ENCODE data around the gene FNDC3A.
"Not testable (repeated sequence)": the region's sequence is repeated elsewhere in the genome, so short reads cannot be mapped to it uniquely, and the experiment has no call there.

The FNDC3A gene

DNA sequence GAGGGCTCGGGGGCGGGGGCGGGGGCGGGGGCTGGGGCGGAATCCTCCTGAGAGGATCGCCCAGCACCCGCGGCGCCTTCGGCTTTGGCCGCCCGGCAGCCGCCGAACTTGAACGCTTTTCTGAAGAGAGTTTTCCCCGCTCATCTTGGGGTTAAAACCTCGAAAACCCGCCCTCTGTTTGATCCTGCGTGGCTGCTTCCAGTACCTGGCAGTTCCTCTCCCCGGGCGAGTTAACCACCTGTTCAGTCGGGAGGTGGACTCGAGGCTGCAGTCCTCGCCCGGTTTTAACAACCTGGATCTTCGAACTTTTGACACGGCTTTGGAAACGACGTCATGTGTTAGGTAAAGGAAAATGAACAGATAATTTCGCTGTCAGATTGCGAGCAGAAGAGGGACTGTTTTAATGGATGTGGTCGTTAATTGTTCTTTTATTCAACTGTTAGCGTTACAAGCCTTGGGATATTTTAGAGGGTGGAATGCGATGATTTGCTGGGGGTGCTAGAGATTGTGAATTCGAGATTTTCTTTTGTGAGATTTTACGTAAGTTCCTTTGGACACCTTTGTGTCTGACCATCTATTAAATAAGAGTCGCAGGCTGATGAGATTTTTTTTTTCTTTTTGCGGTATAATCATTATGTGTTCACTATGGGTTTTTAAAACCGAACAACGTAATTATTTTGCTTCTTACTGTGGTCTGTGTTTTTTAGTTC lies 1.0 kb downstream of the FNDC3A start:
- in situ Hi-C loops (cut with MboI; ENCODE audit: low sequenced_read_pairs): no loop called here

DNA sequence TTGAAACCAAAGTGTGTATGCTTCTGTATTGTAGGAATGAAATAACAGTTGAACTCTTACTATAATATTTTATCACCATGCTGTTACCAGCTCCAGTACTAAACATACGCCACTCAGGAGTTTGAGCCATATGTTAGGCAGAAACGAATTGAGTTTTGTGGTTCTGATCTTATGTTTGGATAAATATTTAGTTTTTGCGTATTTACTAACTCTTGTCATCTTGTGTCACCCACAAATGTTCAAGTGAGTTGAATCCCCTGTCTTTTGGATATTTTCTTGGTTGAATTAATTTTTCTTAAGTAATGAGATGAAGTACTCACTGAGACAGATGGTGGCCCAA lies 1.5 kb downstream of the FNDC3A start:
- in situ Hi-C loops (cut with MboI; ENCODE audit: low sequenced_read_pairs): no loop called here

DNA sequence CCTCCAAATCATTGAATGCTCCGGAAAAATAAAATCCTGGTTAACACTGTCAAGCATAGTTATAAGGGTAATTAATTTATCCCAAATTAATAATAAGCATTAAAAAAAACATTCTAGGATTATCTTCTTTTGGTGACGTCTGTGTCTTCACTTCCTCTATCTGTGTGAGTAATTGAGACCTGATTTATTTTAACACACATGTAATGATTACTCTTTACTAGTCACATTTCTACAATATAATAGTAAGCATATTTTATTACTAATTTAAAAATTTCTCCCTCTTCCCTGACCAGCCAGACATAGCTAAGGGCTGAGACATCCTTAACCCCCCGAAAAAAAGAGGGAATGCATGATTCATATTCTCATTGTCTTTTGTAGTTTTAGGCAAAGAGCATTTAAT lies 2.3 kb downstream of the FNDC3A start:
- in situ Hi-C loops (cut with MboI; ENCODE audit: low sequenced_read_pairs): no loop called here

DNA sequence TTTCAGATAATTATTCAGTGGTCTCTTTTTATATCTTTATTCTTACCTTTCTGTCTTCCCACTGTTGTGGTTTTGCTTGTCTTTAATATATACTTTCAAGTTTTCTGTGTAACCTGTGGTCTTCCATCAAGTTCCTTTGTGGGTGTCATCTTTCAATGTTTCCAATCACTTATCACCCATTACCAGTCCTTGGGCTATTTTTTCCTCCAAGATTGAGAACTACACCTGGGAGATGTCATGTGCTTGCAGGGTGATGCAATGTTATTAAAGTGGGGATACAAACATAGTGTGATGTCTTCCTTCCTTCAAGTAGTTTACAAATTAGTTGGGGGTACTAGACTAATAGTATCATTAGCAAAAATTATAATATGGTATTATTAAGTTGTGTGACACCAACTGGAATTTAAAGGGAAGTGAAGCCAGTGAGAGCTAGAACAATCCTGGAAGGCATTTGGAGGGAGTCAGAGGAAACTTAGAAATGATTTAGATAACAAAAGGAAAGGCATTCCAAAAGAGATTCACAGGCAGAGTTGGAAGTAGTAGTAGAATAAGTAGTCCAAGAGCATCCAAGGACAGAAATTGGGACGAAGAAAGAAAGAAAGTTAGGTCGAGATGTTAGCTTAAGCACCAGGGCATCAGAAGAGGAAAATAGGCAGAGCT lies 3.4 kb downstream of the FNDC3A start:
- in situ Hi-C loops (cut with MboI; ENCODE audit: low sequenced_read_pairs): no loop called here

DNA sequence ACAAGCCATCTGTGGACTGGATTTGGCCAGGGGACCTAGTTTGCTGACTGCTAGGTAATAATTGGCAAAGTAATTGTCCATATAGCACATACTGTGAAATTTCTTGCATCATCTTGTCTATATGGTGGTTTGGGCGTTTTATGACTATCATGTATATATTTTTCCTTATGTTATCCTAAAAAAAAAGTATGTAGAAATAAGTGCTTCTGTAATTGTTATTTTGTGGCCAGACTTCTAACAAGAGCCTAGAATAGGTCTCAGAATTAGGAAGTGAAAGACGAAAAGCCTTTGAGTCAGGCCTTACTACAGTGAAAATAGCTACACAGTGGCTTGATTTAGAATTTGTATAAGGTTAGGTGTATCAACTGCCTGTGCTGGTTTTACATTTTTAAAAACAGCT lies 4.2 kb downstream of the FNDC3A start:
- in situ Hi-C loops (cut with MboI; ENCODE audit: low sequenced_read_pairs): no loop called here

DNA sequence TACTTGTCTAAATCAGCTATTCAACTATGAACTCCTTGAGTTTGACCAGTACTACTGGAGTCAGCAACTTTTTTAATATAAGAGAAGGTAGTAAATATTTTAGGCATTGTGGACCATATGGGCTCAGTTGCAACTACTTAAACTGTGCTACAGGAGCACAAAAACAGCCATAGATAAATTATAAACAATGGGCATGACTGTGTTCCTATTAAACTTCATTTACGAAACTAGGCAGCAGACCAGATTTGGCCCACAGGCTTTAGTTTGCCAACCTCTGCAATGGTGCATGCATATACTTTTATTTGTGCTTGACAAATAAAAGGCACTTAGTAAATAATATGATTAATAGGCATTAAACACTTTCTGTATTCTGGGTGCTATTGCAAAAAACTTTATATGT lies 7.6 kb downstream of the FNDC3A start:
- in situ Hi-C loops (cut with MboI; ENCODE audit: low sequenced_read_pairs): no loop called here

DNA sequence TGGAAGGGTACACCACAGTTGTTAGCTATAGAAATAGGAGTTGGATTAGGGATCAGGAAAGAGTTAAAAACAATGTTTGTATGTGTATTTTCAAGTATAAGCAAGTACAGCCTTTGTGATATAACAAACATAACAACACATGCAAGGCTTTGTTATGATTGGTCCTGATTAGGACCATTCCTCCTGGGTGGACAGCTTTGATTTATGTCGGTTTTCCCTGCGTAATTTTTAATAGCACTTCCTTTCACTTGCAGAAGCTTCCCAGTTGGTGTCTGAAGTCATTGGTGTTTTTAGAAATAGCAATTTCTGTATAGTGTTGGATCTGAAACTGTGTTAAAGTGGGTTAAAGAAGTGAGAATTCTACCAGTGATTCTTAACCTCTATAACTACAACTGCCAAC lies 10.0 kb downstream of the FNDC3A start:
- in situ Hi-C loops (cut with MboI; ENCODE audit: low sequenced_read_pairs): no loop called here

DNA sequence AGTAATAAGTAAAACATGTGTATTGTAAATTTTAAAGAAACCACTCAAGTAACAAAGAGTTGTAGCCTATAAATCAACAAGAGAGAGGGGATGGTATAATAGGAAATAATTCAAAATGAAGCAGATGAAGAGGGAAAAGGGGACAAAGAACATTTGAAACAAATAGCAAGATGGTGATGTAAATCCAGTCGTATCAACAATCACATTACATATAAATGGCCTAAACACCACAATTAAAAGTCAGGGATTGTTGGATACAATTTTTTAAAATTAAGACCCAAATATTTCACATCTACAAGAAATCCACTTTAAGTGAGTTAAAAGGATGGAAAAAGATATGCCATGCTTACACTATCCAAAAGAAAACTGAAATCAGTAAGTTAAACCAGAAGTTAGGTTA lies 15.2 kb downstream of the FNDC3A start:
- in situ Hi-C loops (cut with MboI; ENCODE audit: low sequenced_read_pairs): no loop called here

DNA sequence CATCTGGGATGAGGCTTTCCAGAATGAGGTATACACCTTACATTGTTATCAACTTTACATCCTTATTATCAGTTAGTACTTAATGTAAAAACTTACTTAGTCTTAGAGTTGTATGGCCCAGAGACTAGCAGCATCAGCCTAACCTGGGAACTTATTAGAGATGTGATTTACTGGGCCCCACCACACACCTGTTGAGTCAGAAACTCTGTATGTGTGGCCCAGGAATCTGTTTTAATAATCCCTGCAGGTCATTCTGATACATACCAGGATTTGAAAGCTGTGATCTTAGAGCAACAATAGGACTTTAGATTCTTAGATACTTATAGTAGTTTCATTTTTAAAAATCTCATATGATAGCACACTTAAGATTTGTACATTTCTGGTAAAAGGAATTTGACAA lies 17.4 kb downstream of the FNDC3A start:
- in situ Hi-C loops (cut with MboI; ENCODE audit: low sequenced_read_pairs): no loop called here

DNA sequence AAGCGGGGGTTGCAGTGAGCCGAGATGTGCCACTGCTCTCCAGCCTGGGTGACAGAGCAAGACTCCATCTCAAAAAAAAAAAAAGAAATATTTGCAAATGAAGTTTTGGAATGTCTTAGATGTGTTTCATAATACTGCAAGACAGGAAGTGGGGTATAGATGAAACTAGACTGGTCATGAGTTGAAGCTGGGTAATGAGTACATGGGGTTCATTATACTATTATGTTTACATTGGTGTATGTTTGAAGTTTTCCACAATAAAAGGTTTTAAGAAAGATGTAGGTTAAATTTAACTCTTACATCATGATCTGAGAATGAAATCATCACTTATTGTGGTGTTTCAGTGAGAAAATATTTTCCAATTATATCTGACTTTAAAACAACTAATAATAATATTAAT lies 19.0 kb downstream of the FNDC3A start:
- in situ Hi-C loops (cut with MboI; ENCODE audit: low sequenced_read_pairs): no loop called here

DNA sequence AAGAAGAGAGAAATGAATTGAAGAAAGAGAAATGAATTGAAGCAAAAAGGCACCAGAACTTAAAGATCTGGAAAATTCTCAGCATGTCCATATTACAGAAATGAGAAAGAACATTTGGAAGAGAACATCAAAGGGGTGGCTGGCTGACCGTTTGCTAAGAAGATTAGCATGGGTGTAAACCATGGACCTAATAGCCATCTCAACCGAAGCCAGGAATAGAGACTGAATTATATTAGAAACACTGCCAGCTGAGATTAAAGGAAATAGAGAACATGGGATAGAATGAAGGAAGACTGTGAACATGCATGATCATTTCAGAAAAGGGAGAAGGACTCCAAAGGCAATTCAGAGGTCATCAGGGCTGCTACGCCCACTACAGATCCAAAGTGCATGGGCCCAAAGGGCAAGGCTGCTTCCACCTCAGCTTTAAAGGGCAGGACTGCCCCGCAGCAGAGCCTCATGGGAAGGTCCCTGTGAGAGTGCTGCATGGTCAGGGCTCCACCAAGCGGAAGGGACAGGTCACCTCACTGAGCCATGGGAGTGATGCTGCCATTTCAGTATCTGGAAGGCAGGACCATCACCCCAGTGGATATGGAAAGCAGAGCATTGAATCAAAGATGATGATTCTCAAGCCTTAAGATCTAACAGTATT lies 23.1 kb downstream of the FNDC3A start:
- in situ Hi-C loops (cut with MboI; ENCODE audit: low sequenced_read_pairs): no loop called here

DNA sequence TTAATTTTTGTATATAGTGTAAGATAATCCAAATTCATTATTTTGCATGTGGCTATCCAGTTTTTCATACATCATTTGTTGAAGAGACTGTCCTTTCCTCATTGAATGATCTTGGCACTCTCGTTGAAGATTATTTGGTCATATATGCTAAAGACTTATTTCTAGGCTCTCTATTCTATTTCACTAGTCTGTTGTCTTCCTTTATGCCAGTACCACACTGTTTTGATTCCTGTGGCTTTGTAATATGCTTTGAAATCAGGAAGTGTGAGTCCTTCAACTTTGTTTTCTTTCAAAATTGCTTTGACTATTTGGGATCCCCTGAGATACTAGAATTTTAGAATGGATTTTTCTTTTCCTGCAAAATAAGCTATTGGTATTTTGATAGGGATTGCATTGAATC lies 24.5 kb downstream of the FNDC3A start:
- in situ Hi-C loops (cut with MboI; ENCODE audit: low sequenced_read_pairs): no loop called here

DNA sequence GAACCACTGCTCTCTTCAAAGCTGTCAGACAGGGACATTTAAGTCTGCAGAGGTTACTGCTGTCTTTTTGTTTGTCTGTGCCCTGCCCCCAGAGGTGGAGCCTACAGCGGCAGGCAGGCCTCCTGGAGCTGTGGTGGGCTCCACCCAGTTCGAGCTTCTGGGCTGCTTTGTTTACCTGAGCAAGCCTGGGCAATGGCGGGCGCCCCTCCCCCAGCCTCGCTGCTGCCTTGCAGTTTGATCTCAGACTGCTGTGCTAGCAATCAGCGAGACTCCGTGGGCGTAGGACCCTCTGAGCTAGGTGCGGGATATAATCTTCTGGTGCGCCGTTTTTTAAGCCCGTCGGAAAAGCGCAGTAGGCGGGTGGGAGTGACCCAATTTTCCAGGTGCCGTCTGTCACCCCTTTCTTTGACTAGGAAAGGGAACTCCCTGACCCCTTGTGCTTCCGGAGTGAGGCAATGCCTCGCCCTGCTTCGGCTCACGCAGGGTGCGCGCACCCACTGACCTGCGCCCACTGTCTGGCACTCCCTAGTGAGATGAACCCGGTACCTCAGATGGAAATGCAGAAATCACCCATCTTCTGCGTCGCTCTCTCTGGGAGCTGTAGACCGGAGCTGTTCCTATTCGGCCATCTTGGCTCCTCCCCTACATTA lies 43.4 kb downstream of the FNDC3A start:
- in situ Hi-C loops (cut with MboI; ENCODE audit: low sequenced_read_pairs): not testable (repeated sequence)

DNA sequence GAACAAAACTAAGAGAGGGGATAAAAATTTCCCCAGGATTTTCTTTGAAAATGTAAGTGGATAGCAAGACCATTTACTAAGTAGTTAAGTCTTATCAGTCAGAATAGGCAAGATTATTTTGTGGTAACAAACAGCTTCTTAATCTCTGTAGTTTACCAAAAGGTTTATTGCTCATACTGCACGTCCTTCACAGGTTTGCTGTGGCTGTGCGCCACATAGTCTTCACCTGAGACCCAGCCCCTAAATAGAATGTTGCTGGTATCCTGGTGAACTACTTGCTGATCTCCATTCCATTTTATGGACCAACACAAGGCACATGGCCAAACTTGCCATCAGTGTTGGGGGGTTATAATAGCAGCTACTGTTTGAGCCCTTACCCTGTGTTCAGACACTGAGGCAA lies 44.6 kb downstream of the FNDC3A start:
- in situ Hi-C loops (cut with MboI; ENCODE audit: low sequenced_read_pairs): no loop called here

DNA sequence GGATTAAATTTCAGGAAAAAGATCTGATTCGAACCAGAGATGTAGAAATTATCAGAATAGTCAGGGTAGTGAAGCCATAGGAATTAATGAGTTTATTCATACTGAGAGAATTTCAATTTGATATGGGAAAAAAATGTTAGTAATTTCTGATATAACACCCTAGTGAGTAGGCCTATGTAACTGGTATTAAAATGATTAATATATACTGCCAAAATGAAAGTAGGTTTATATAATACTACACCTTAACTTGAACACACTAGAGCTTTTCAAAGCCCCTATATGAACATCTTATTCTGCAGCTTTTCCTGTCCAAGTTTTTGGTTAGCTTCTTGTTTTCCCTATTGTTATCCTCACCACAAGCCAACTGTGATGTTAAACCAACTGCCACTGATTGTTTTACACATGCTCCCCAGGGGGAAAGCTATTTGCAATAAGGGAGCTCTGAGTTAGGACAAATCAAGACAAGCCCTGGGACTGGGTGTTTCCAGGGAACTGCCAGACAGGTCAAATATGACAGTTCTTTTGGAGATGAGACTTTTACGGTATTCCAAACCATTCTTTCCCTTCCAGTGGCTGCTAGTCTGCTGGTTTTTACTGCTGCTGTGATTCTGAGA lies 45.3 kb downstream of the FNDC3A start:
- in situ Hi-C loops (cut with MboI; ENCODE audit: low sequenced_read_pairs): no loop called here

DNA sequence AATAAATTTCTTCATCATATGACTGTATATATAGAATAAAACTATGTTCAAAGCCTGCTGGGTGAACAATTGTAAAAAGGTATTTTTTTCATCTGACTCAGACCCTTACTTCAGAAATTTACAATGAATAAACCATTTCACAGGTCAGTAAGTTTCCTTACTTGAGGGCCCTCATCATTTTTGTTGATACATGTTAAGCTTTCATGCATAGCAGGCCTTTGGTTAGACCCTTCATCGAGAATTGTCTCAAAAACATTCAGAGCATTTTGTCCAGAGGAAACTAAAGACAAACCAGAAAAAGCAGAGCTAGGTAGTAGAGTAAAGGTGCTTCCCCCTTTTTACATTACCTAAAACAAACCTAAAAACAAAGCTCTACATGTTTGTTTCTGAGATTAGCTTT lies 46.2 kb downstream of the FNDC3A start:
- in situ Hi-C loops (cut with MboI; ENCODE audit: low sequenced_read_pairs): no loop called here

DNA sequence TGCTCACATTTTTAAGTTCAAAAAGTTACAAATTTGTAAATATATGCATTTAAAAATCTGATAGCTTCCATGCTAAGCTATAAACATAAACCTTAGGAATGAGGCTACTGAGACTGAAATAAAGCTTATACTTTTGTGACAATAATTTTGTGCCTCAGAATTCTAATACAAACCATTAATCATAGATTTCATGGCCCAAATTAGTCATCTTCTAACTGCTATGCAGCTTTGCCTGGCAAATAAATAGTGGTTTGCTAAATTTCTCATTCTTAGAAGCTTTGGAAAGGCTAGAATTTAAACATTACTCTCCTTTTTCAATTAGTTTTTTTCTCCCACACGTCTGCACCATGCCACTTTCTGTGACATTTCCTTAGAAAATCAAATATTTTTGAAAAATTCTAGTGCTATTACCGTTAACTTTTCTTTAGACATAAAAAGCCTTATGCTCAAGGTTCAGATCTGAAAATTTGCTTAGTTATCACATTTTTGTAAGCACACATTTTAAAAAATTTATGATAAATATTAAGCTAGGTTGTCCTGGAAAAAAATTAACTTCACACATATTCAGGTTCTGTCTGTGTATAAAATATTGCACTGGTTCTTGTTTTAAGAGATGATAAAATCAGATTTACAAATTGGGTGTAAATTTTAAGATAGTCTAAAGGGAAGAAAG lies 46.9 kb downstream of the FNDC3A start:
- in situ Hi-C loops (cut with MboI; ENCODE audit: low sequenced_read_pairs): no loop called here

DNA sequence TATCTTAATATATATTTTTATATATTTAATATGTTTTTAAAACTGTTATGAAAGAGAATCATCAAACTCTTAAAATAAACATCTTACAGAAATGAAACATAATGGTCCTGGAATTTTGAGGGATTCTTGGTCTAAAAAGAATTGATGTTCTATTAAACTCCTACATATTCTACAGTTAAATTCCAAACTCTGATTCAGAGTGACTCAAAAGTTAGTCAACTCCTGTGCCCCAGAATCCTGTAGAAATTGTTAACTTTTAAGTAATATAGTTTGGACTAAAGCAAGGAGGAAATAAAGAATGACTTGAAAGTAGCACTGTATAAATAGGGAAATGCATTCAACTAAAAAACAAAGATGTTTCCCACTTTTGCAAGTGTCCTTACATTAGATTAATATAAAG lies 47.7 kb downstream of the FNDC3A start:
- in situ Hi-C loops (cut with MboI; ENCODE audit: low sequenced_read_pairs): no loop called here

DNA sequence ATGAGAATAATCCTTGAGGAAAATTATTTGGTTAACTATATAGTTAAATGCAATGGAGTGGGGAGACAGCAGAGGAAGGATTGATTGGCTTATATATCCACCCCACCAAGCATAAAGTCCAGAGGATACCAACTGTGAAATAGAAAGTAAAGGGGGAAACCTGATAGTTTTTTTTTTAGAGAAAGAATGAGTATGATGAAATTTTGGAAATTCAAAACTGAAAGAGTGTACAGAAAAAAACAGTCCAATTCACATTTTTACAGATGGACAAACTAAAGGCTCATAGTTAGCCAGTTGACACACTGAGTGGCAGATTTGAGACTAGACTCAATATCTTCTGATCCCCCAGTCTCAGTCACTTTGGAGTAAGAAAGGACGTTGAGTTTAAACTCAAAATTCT lies 51.1 kb downstream of the FNDC3A start:
- in situ Hi-C loops (cut with MboI; ENCODE audit: low sequenced_read_pairs): no loop called here

DNA sequence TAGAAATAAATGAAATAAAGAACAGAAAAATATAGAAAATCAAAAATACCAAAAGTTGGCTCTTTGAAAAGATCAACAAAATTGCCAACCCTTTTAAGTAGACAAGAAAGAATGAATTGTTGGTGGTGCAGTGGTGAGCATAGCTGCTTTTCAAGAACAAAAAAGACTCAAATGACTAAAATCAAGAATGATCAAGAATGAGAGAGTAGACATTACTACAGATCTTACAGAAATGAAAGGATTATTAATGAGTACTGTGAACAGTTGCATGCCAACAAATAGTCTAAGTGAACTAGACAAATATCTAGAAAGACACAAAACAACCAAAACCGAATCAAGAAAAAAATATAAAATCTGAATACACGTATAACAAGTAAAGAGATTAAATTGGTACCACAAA lies 53.9 kb downstream of the FNDC3A start:
- in situ Hi-C loops (cut with MboI; ENCODE audit: low sequenced_read_pairs): no loop called here

DNA sequence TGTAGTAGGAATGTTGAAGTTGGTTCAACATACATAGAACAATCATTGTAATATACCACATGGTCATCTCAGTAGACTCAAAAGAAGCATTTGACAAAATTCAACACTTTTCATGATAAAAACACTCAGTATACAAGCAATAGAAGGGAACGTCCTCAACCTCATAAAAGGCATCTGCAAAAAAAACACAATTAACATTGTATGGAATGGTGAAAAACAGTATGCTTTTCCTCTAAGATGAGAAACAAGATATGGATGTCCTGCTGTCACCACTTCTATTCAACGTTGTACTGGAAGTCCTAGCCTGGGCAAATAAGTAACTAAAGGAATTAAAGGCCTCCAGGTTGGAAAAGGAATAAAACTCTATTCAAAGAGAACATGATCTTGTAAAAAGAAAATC lies 54.5 kb downstream of the FNDC3A start:
- in situ Hi-C loops (cut with MboI; ENCODE audit: low sequenced_read_pairs): no loop called here
